GM12891 (cell line): Measurements from ENCODE around the gene UFM1.

Source experiments
- DNase-seq: peaks from one replicate; pipeline ENCODE4 v3.0.0; 2011; ENCODE audit warnings: low spot score; ENCODE audit not compliant: insufficient read length
- FAIRE-seq: peaks from 2 replicates; lab custom pipeline; 2011; peaks lifted over from hg19 to GRCh38; lab: Jason Lieb, UNC
- PAX5 ChIP-seq: IDR thresholded peaks from 2 replicates; pipeline ENCODE4 v1.6.1; 2011; ENCODE audit warnings: low read length, moderate library complexity, mild to moderate bottlenecking; ENCODE audit not compliant: insufficient read depth, severe bottlenecking
- POLR2A ChIP-seq: IDR thresholded peaks from 2 replicates; pipeline ENCODE4 v1.6.1; 2011; ENCODE audit warnings: low read depth, low read length, control low read depth
- POLR2AphosphoS5 ChIP-seq: IDR thresholded peaks from 2 replicates; pipeline ENCODE4 v1.6.1; 2011; ENCODE audit warnings: low read depth, low read length, control low read depth
- POU2F2 ChIP-seq: IDR thresholded peaks from 2 replicates; pipeline ENCODE4 v1.6.1; 2011; ENCODE audit warnings: low read depth, mild to moderate bottlenecking, control low read depth, low read length, moderate library complexity
- SPI1 ChIP-seq: IDR thresholded peaks from 2 replicates; pipeline ENCODE4 v1.6.1; 2011; ENCODE audit warnings: low read depth, low read length, control low read depth
- TAF1 ChIP-seq: IDR thresholded peaks from 2 replicates; pipeline ENCODE4 v1.6.1; 2011; ENCODE audit warnings: low read depth, low read length, control low read depth

The UFM1 gene

GRCh38 chr13:38386421-38386820 is 36.8 kb downstream of the UFM1 start:
- no peak for DNase-seq
- no peak for FAIRE-seq
- TF ChIP-seq SPI1 (no peak), TAF1 (no peak), POU2F2 (no peak)

DNA sequence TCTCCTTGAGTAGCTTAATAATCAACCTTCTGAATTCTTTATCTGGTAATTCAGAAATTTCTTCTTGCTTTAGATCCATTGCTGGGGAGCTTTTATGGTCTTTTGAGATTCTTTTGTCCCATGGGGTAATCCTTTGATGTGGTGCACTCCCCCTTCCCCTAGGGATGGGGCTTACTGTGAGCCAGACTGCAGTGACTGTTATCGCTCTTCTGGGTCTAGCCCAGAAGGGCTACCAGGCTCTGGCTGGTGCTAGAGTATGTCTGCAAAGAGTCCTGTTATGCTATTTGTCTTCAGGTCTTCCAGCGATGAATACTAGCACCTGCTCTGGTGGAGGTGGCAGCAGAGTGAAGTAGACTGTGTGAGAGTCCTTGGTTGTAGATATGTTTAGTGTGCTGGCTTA is 41.7 kb downstream of the UFM1 start:
- DNase-seq (no peak), FAIRE-seq (no peak)
- TF ChIP-seq POU2F2 (no peak), TAF1 (no peak), POLR2A (no peak), SPI1 (no peak), POLR2AphosphoS5 (no peak), PAX5 (no peak)

DNA sequence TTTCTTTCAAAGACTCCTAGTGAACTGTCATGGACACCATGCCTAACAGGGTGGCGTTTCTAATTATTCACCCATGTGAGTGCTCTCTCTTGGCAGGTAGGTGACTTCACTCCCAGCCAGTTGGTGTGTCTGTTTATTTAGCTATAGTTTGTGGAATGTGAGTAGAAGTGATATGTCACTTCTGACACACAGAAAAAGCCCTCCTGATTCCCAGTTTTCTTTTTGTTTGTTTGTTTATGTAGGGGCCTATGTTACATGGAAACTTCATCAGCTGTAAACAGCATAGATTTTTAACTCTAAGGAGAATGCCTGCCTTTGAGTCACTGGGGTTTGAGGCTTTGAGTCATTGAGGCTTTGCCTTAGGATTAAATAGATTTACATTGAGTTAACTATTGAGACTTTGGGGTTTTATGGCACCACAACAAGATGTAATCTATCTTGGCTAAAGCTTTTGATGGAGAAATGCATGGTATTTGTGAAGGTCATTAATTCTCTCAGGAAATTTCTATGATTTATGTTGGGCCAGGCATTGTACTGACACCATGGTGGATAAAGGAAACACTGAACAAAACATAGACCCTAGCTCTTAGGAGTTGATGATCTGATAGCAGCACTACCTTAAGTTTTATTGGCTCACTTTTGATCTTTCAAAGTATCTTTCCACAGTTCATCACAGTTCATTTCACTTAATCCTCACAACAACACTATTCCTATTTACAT is 45.3 kb downstream of the UFM1 start:
- DNase-seq (no peak), FAIRE-seq (no peak)
- no peak for TF ChIP-seq POU2F2
- TF ChIP-seq POLR2A, result no peak
- TF ChIP-seq TAF1, result no peak
- TF ChIP-seq SPI1, result no peak
- no peak for TF ChIP-seq PAX5
- TF ChIP-seq POLR2AphosphoS5, result no peak

- TF ChIP-seq POLR2A (no peak), SPI1 (no peak), POLR2AphosphoS5 (no peak), TAF1 (no peak), POU2F2 (no peak), PAX5 (no peak)
- FAIRE-seq, result no peak
- DNase-seq, result no peak
Measured at GRCh38 chr13:38395497-38395788, 45.8 kb downstream of the UFM1 start.

DNA sequence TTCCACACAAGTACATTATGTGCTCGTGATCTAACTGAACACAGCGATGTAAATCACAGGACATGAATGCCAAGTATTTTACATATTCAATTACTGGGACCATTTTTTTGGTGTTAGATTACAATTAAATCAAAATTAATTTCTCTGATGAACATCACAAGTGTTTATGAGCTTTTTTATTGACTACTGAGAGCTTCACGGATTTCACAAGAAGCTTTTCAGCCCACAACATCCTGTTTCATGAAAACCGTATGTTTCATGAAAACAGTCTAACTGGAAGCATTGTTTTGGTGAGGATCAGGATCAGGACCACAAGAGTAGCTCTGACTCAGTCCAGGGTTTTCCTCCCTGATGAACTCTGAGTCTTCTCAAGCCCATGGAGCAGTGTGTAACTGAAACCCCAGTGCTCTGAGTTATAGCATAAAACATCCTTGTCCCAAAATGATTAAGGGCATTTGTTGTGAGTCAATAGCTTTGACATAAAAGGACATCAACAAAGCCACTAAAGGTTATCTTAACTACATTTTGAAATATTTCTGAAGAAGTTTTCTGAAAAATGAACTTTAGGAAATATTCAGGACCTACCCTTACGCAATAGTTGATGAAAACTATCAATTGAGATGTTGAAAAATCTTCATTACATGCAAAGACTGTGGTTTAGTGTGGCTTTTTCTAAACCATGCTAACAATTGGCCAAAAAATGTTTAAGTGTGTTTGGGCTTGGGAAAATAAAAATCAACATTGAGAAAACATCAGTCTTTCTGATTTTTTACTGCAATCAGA is 49.3 kb downstream of the UFM1 start:
- no peak for DNase-seq

GRCh38 chr13:38399535-38399934 is 49.9 kb downstream of the UFM1 start:
- DNase-seq (no peak), FAIRE-seq (no peak)
- TF ChIP-seq PAX5 (no peak), POLR2AphosphoS5 (no peak), POU2F2 (no peak), POLR2A (no peak), TAF1 (no peak), SPI1 (no peak)

More for the DNA sequence above, 49.3 kb downstream of the UFM1 start:
- TF ChIP-seq POU2F2, result no peak
- no peak for TF ChIP-seq SPI1
- TF ChIP-seq POLR2AphosphoS5, result no peak
- no peak for TF ChIP-seq TAF1
- TF ChIP-seq PAX5, result no peak
- no peak for TF ChIP-seq POLR2A
- FAIRE-seq, result no peak

DNA sequence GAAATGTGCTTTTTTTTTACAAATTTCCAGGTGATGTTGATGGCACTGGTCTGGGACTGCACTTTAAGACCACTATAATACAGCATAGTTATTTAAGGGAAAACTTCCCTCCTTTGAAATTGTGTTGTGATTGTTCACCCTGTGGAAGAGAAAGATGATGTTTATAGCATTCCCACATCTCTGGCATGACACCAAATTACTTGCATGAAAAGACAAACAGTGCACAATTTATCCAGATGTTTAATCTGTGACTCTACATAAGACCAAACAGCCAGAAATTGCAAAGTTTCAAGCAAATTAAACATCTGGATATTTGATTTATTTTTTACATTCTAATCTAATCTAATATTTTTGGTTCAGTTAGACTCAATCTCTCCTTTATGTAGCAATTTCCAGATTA is 51.6 kb downstream of the UFM1 start:
- FAIRE-seq, result no peak
- TF ChIP-seq POLR2AphosphoS5 (no peak), TAF1 (no peak), POU2F2 (no peak), SPI1 (no peak), POLR2A (no peak), PAX5 (no peak)
- DNase-seq, result no peak

- DNase-seq (no peak), FAIRE-seq (no peak)
- TF ChIP-seq SPI1, result no peak
- TF ChIP-seq TAF1, result no peak
- no peak for TF ChIP-seq POU2F2
- TF ChIP-seq PAX5, result no peak
- TF ChIP-seq POLR2AphosphoS5, result no peak
Measured at GRCh38 chr13:38405216-38405615, 55.6 kb downstream of the UFM1 start.

- FAIRE-seq, result no peak
- TF ChIP-seq TAF1, result no peak
- no peak for TF ChIP-seq POLR2AphosphoS5
- no peak for TF ChIP-seq PAX5
- no peak for TF ChIP-seq POU2F2
- no peak for TF ChIP-seq POLR2A
- TF ChIP-seq SPI1, result no peak
Measured at GRCh38 chr13:38409771-38410170, 60.1 kb downstream of the UFM1 start.

DNA sequence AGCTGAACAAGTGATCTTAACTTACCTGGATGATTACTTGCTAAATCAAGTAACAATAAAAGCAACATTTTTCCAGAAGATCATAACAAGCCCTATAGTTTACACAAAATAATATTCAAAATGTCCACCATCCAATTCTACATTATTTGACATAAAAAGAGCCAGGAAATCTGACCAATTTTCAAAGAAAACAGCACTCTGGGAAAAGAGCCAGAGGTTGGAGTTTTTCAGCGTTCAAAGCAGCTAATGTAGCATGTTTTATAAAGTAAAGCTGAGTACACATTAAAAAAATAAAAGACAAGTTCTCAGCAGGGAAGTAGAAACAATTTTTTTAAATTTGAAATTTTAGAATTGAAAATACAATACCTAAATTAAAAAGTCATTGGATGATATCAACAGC is 62.6 kb downstream of the UFM1 start:
- DNase-seq, result no peak
- FAIRE-seq, result no peak
- TF ChIP-seq POLR2A (no peak), POLR2AphosphoS5 (no peak), SPI1 (no peak), POU2F2 (no peak), TAF1 (no peak), PAX5 (no peak)

More at GRCh38 chr13:38409771-38410170, 60.1 kb downstream of the UFM1 start:
- DNase-seq, result no peak
